ENCODE measurements around the gene FKBP4.

FKBP4 gene

GRCh38 chr12:2776129-2776806 is 18.5 kb upstream of the FKBP4 start:
- DNase-seq (ENCODE audit: low read depth, low spot score), result no peak

- DNase-seq (ENCODE audit: low read depth, low spot score), result no peak
These were observed 15.5 kb upstream of the FKBP4 start for GRCh38 chr12:2779281-2779680.

- peak; percentile 9 for DNase-seq (ENCODE audit: low read depth, low spot score)
These were observed 10.7 kb upstream of the FKBP4 start for GRCh38 chr12:2783936-2784600.

GRCh38 chr12:2785017-2785416 is 9.8 kb upstream of the FKBP4 start:
- no peak for DNase-seq (ENCODE audit: low read depth, low spot score)

GRCh38 chr12:2791089-2791488 is 3.7 kb upstream of the FKBP4 start:
- no peak for DNase-seq (ENCODE audit: low read depth, low spot score)

- no peak for DNase-seq (ENCODE audit: low read depth, low spot score)
These were observed 1.9 kb upstream of the FKBP4 start for GRCh38 chr12:2792671-2793500.

GRCh38 chr12:2793561-2793960 is 1.2 kb upstream of the FKBP4 start:
- DNase-seq (ENCODE audit: low read depth, low spot score), result no peak

GRCh38 chr12:2794191-2794735 is 507 bp upstream of the FKBP4 start:
- DNase-seq (ENCODE audit: low read depth, low spot score), result no peak

GRCh38 chr12:2795291-2796186 is 769 bp downstream of the FKBP4 start:
- DNase-seq (ENCODE audit: low read depth, low spot score), result peak; percentile 37

GRCh38 chr12:2796187-2796666 is 1.5 kb downstream of the FKBP4 start:
- no peak for DNase-seq (ENCODE audit: low read depth, low spot score)

GRCh38 chr12:2797721-2798418 is 3.1 kb downstream of the FKBP4 start:
- DNase-seq (ENCODE audit: low read depth, low spot score), result no peak

- no peak for DNase-seq (ENCODE audit: low read depth, low spot score)
These were observed 5.3 kb downstream of the FKBP4 start for GRCh38 chr12:2800046-2800570.

- DNase-seq (ENCODE audit: low read depth, low spot score), result no peak
These were observed 6.4 kb downstream of the FKBP4 start for GRCh38 chr12:2801044-2801783.

- DNase-seq (ENCODE audit: low read depth, low spot score), result no peak
These were observed 9.0 kb downstream of the FKBP4 start for GRCh38 chr12:2803635-2804392.

GRCh38 chr12:2804393-2805142 is 9.8 kb downstream of the FKBP4 start:
- no peak for DNase-seq (ENCODE audit: low read depth, low spot score)

- DNase-seq (ENCODE audit: low read depth, low spot score), result no peak
These were observed 10.4 kb downstream of the FKBP4 start for GRCh38 chr12:2805143-2805520.

- no peak for DNase-seq (ENCODE audit: low read depth, low spot score)
These were observed 11.9 kb downstream of the FKBP4 start for GRCh38 chr12:2806700-2807099.

GRCh38 chr12:2811801-2812200 is 17.0 kb downstream of the FKBP4 start:
- DNase-seq (ENCODE audit: low read depth, low spot score), result no peak

Data from activated naive CD8-positive, alpha-beta T cell treated with anti-CD3 and anti-CD28 coated beads, Interleukin-2, amount 50 U/mL, for 16 hours (primary cell).